Esophagus squamous epithelium (tissue), 5 donors: Measurements from ENCODE around the gene ALDOC. TPM values are rescaled to one million over a fixed set of nuclear protein-coding genes. Genes with fewer than 3 reads are reported as not detected.
A peak's percentile ranks its signal among the peaks of the same experiment; 100 is the strongest.

Source experiments
- DNase-seq: peaks from one replicate; lab custom pipeline; 2025; lab: John Stamatoyannopoulos, UW
- H3K27ac ChIP-seq, 4 donors: fragments of 200-600 bp; sonication (generic); one replicate each; pipeline ENCODE4 v1.5.1; 2016 to 2019; ENCODE audit warnings: mild to moderate bottlenecking in 1 of 4
- H3K27me3 ChIP-seq, 4 donors: fragments of 200-600 bp; sonication (generic); 1 replicate in 3 of 4; 2 replicates in 1 of 4; pipeline versions ENCODE4 v1.5.1 to v1.6.0; 2017 to 2021; ENCODE audit warnings: antibody characterized with exemption in 1 of 4
- H3K36me3 ChIP-seq, 3 donors: fragments of 200-600 bp; sonication (generic); one replicate each; pipeline ENCODE4 v1.5.1; 2016 to 2019
- H3K4me1 ChIP-seq, 3 donors: fragments of 200-600 bp; sonication (generic); one replicate each; pipeline ENCODE4 v1.5.1; 2017 to 2019
- H3K4me3 ChIP-seq, 4 donors: fragments of 200-600 bp; sonication (generic); 1 replicate in 3 of 4; 2 replicates in 1 of 4; pipeline ENCODE4 v1.5.1; 2016 to 2019; ENCODE audit warnings: mild to moderate bottlenecking in 2 of 4, moderate library complexity in 1 of 4
- H3K9me3 ChIP-seq, 3 donors: fragments of 200-600 bp; sonication (generic); one replicate each; pipeline ENCODE4 v1.5.1; 2016 to 2019
- POLR2A ChIP-seq, 4 donors: fragments of 450-650 bp; IDR thresholded peaks; one replicate each; pipeline ENCODE4 v1.6.1; 2017; ENCODE audit warnings: antibody characterized with exemption in 4 of 4, mild to moderate bottlenecking in 4 of 4, moderate library complexity in 3 of 4
- WGBS, 2 donors: methylation state at CpG; one replicate each; pipeline ENCODE4 v1.1.5; 2018; 5-methylcytosine and 5-hydroxymethylcytosine counted together
- intact Hi-C: fragments of 100-400 bp; cut with DNase I; formaldehyde crosslinking; loops from one replicate; pipeline ENCODE4 v1.15.0; 2022
- total RNA-seq, 4 donors: library from RNA; depleted of rRNA; stranded (reverse); fragments of >200 nt; gene quantifications; one replicate each; pipeline ENCODE4 v1.1.0, GENCODE V29; 2016
- TF ChIP-seq, protein P1 (sequence below), 6 experiments: fragments of 450-650 bp in 4 of 6; fragments of 200-600 bp in 2 of 6; sonication (generic) in 2 of 6; IDR thresholded peaks; one replicate each; pipeline ENCODE4 v1.5.1; 2016 to 2019; ENCODE audit warnings: antibody characterized with exemption in 6 of 6, mild to moderate bottlenecking in 4 of 6, moderate library complexity in 4 of 6
- donor health status: DM: yes; HTN: yes; CAD: no.

The ALDOC gene
- total RNA-seq, 4 donors from 2014 or later = 27.0 to 57.0 (median 44.3) TPM

- TF ChIP-seq, protein P1, sequence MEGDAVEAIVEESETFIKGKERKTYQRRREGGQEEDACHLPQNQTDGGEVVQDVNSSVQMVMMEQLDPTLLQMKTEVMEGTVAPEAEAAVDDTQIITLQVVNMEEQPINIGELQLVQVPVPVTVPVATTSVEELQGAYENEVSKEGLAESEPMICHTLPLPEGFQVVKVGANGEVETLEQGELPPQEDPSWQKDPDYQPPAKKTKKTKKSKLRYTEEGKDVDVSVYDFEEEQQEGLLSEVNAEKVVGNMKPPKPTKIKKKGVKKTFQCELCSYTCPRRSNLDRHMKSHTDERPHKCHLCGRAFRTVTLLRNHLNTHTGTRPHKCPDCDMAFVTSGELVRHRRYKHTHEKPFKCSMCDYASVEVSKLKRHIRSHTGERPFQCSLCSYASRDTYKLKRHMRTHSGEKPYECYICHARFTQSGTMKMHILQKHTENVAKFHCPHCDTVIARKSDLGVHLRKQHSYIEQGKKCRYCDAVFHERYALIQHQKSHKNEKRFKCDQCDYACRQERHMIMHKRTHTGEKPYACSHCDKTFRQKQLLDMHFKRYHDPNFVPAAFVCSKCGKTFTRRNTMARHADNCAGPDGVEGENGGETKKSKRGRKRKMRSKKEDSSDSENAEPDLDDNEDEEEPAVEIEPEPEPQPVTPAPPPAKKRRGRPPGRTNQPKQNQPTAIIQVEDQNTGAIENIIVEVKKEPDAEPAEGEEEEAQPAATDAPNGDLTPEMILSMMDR (IDR thresholded peaks at IDR 0.05) = no peak
- TF ChIP-seq POLR2A (IDR thresholded peaks at IDR 0.05) = no peak
- no peak for DNase-seq
- peaks cover 0 to 38% (median 0%) of the 10 kb centered on the region in 3 donors for H3K36me3 ChIP-seq
- H3K4me3 ChIP-seq = peak overlapping the region; percentile 81 to 100 (median 96)
- H3K27ac ChIP-seq = peak overlapping the region; percentile 86 to 95 (median 90)
- intact Hi-C loops = no loop called here
- peaks cover 8 to 55% (median 15%) of the 10 kb centered on the region in 3 donors for H3K4me1 ChIP-seq
- H3K9me3 ChIP-seq = no peaks in the 10 kb centered on the region
- no peaks in the 10 kb centered on the region for H3K27me3 ChIP-seq
- WGBS, 2 donors = 0 to 1% methylated on average over 8 to 10 of the region's 39 CpGs
These were observed 5.9 kb downstream of the ALDOC start for GRCh38 chr17:28570716-28571360.

DNA sequence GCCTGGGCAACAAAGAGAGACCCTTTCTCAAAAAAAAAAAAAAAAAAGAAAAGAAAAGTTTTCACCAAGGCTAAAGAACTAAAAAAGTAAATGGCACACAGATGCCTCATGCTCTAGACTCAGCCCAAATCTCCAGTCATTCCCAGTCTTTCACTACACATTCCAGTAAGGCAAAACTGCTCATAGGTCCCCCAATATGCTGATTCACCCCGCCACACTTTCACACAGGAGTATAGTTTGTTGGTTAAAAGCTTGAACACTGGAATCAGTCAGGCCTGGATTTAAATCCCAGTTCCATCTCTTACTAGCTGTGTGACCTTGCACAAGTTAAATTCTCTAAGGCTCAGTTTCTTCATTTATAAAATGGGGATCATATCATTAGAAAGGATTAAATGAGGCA lies 7.2 kb downstream of the ALDOC start:
- Histone ChIP-seq H3K27ac (no peak overlapping the region), H3K4me3 (no peak overlapping the region), H3K27me3 (no peaks in the 10 kb centered on the region), H3K36me3 (peaks cover 0 to 42% (median 0%) of the 10 kb centered on the region in 3 donors), H3K4me1 (peaks cover 8 to 55% (median 15%) of the 10 kb centered on the region in 3 donors), H3K9me3 (no peaks in the 10 kb centered on the region)
- DNase-seq = no peak
- intact Hi-C loops = no loop called here
- TF ChIP-seq, protein P1 (IDR thresholded peaks at IDR 0.05) = no peak
- no peak for TF ChIP-seq POLR2A (IDR thresholded peaks at IDR 0.05)
- 100% methylated on average over 1 of the region's 1 CpG for WGBS, 2 donors

DNA sequence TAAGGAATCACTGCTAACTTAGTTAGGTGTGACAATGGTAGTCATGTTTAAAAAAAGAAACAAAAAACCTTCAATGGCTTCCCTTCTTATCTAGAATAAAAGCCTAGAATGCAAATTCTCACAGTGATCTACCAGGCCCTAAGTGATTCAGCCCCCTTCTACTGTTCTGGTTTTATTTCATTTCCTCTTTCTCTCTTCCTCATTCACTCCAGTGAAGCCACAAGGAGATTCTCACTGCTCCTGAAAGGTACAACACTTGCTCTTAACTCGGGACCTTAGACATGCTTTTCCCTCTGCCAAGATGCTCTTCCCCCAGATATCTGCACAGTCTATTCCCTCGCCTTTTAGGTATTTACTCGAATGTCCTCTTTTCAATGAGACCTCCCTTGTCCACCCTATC lies 9.1 kb downstream of the ALDOC start:
- H3K27me3 ChIP-seq = no peaks in the 10 kb centered on the region
- DNase-seq = no peak
- H3K4me1 ChIP-seq = peaks cover 8 to 52% (median 14%) of the 10 kb centered on the region in 3 donors
- H3K9me3 ChIP-seq = no peaks in the 10 kb centered on the region
- intact Hi-C loops = no loop called here
- H3K27ac ChIP-seq = no peak overlapping the region
- peaks cover 1 to 52% (median 8%) of the 10 kb centered on the region in 3 donors for H3K36me3 ChIP-seq
- no peak for TF ChIP-seq POLR2A (IDR thresholded peaks at IDR 0.05)
- TF ChIP-seq, protein P1 (IDR thresholded peaks at IDR 0.05) = no peak
- WGBS, 2 donors = 81 to 95% methylated on average over 3 of the region's 3 CpGs
- no peak overlapping the region for H3K4me3 ChIP-seq

GRCh38 chr17:28563475-28563874 lies 13.2 kb downstream of the ALDOC start:
- peaks cover 4 to 86% (median 24%) of the 10 kb centered on the region in 3 donors for H3K36me3 ChIP-seq
- WGBS, 2 donors = 91 to 98% methylated on average over 3 of the region's 3 CpGs
- peaks cover 0 to 18% (median 0%) of the 10 kb centered on the region in 3 donors for H3K4me1 ChIP-seq
- H3K27ac ChIP-seq = no peak overlapping the region
- intact Hi-C loops = no loop called here
- H3K9me3 ChIP-seq = no peaks in the 10 kb centered on the region
- DNase-seq = no peak
- no peaks in the 10 kb centered on the region for H3K27me3 ChIP-seq
- no peak overlapping the region for H3K4me3 ChIP-seq
- TF ChIP-seq, protein P1 (IDR thresholded peaks at IDR 0.05) = no peak
- no peak for TF ChIP-seq POLR2A (IDR thresholded peaks at IDR 0.05)

DNA sequence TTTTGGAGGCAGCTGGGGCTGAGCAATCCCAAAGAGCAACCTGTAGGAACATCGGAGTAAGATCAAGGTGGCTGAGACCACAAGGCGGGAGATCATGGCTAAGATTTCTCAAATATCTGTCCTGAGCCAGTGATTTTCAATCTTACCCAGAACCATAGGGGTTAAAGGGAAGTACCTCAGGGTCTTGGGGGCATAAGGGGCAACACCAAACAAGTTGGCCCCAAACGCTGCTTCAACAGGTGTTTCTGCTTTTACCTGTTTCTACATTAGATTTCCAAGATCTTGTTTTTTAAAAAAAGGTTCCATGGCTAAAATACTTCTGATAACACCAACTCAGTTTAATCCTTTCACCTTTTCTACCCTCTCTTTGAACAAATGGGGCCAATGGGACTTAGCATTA lies 21.7 kb downstream of the ALDOC start:
- 88% methylated on average over 3 of the region's 3 CpGs for WGBS, 2 donors
- Histone ChIP-seq H3K4me1 (peaks cover 12 to 43% (median 13%) of the 10 kb centered on the region in 3 donors), H3K4me3 (no peak overlapping the region), H3K27me3 (no peaks in the 10 kb centered on the region), H3K9me3 (no peaks in the 10 kb centered on the region), H3K27ac (no peak overlapping the region), H3K36me3 (peaks cover 6 to 66% (median 26%) of the 10 kb centered on the region in 3 donors)
- DNase-seq = no peak
- intact Hi-C loops = no loop called here
- TF ChIP-seq, protein P1 (IDR thresholded peaks at IDR 0.05) = no peak
- no peak for TF ChIP-seq POLR2A (IDR thresholded peaks at IDR 0.05)
